Measurements from ENCODE around the gene ASIC5.
A peak's percentile ranks its signal among the peaks of the same experiment; 100 is the strongest.

The ASIC5 gene

DNA sequence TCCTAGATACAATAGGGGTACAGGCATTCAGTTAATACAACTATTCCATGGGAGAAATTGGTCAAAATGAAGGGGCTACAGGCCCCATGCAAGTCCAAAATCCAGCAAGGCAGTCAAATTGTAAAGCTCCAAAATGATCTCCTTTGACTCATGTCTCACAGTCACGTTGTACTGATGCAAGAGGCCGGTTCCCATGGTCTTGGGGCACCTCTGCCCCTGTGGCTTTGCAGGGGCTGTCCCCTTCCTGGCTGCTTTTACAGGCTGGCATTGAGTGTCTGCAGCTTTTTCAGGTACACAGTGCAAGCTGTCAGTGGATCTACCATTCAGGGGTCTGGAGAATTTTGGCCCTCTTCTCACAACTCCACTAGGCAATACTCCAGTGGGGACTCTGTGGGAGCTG is 12.5 kb upstream of the ASIC5 start:
- DNase-seq, result no peak

GRCh38 chr4:155877971-155878370 is 11.9 kb upstream of the ASIC5 start:
- DNase-seq, result no peak

GRCh38 chr4:155875878-155876277 is 9.8 kb upstream of the ASIC5 start:
- DNase-seq, result no peak

GRCh38 chr4:155855897-155856296 is 10.2 kb downstream of the ASIC5 start:
- DNase-seq, result no peak

DNA sequence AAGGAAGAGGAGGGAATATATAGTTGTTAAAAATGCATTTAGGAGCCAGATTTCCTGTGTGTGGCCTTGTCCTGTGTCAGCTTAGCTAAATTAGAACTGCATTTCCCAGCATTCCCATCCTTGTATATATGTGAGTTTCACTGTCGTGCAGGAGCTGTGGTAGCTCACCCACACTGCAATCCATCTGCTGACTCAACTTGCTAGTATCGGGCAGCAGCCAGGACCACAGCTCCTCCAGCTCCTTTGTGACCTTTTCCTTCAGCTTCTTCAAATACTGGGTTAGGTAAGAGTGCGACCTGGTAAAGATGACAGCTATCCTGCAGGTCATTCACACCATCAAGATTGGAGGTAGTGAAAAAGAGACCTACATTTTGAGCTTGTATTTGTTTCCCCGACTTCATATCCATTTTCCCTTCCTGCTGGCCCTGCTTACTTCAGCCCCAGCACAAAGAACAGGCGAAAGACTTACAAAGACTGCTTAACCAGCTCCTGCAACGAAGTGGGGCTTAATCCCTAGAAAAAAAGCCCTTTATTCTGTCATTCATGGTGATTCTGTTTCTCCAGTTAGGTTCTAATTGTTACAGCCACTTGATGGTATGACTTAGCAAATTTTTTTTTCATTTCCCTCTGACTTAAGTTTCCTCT is 11.4 kb downstream of the ASIC5 start:
- DNase-seq, result peak; percentile 31

GRCh38 chr4:155853189-155853588 is 12.9 kb downstream of the ASIC5 start:
- no peak for DNase-seq

DNA sequence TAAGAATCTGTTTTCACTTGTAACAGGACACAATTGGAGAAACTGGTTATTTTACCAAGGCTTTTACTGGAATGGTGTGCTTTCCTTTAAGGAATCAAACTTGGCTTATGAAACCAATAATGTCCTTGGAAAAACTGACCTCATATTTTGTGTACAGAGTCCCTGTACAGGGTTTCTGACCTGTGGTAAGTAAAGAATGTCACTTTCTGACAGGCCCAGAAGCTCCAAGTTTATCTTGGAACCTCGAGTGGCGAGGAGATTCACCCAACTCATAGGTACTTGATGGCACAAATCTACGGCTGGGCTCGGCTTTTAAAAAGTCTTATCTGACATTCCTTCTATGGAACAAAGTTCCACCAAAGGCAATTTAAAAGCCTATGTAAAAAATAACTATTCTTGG is 17.0 kb downstream of the ASIC5 start:
- DNase-seq, result no peak

DNA sequence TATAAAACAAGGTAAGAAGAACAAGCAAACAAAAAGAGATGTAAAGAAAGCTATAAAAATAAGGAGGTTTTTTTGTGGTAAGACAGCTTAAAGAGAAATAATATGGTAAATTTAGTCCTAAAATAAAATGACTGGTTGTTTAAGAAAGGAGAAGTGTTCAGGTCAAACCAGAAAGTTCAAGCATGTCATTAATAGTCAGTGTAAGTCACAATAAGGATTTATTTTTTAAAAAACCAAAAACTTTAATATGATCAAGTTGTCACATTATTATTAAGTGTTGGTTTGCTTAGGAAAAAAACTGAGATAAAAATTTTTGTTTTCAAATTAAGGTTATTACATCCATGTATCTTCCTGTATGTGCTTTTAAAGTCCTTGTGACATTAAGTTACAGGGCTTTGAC is 19.1 kb downstream of the ASIC5 start:
- no peak for DNase-seq

- no peak for DNase-seq
Observed at GRCh38 chr4:155842080-155842479, 24.0 kb downstream of the ASIC5 start.

DNA sequence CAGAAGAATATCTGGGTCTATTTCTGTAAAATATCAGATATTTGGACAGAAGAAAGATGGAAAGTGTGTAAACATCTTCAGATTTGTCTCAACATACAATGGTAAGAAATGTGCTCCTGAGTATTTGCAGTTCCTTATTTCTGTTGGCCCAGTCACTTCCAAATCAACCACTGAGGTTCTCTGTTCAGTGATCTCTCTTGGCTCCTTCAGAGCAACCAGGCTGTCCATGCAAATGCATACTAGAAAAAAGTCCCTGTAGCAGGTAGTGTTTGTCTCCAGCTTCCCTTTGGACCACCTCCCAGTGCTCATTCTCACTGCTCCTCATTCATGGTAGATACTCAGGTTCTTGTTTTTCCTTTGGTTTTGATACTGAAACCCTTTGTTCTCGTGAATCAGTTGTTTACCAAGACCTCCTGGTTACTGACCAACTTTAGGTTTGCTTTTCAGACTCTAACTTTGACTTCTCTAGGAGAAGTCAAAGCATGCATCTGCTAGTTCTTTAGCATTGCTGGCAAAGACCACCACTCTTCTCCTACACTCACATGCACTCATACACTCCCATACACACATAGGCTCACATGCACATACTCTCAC is 28.8 kb downstream of the ASIC5 start:
- DNase-seq, result no peak

DNA sequence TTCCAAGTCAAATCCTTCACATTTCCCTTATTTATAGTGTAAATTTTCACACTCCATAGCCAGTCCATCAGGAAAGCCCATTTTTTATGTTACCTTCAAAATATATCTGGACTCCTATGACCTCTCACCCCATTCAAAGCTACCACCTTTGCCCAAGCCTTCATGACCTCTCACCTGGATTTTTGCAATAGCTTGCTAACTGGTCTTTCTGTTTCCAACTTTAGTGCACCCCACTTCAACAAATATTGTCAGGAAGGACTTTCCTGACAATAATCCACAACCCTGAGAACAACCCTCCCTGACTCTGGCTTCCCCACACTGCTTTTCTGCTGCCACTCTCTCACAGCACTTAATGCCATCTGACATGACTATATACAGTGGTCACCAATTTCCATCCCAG is 33.4 kb downstream of the ASIC5 start:
- DNase-seq, result no peak

GRCh38 chr4:155828628-155829027 is 37.4 kb downstream of the ASIC5 start:
- no peak for DNase-seq

DNA sequence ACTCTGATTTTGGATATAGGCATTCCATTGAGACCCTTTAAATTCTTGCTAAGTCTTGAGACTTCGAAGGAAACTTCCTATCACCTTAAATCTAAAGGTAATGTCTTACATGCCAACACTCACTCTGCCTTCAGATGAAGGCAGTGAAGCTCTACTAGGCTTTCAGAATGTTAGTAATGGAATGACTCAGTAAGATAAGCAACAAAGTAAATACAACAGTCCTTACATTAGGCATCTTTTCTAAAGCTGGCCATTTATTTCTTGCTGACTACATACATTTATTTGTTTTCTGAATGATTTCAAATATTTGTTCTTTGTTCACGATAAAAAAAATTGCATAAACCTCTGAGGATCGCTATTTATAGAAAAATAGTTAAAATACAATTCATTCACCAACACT is 43.5 kb downstream of the ASIC5 start:
- no peak for DNase-seq

- no peak for DNase-seq
Observed at GRCh38 chr4:155820887-155821518, 45.1 kb downstream of the ASIC5 start.

DNA sequence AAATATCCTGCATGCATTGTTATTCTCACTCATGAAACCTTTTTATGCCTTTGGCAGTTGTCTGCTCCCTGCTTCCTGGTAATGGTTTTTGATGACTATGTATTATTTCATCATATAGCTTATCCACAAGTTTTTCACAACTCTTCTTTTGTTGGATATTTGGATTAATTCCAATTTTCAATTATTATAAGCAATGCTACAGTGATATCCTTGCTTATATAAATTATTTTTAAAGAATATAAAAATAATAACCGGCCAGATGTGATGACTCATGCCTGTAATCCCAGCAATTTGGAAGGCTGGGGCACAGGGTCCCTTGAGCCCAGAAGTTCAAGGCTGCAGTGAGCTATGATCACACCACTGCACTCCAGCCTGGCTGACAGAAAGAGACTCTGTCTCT is 47.0 kb downstream of the ASIC5 start:
- peak; percentile 41 for DNase-seq

DNA sequence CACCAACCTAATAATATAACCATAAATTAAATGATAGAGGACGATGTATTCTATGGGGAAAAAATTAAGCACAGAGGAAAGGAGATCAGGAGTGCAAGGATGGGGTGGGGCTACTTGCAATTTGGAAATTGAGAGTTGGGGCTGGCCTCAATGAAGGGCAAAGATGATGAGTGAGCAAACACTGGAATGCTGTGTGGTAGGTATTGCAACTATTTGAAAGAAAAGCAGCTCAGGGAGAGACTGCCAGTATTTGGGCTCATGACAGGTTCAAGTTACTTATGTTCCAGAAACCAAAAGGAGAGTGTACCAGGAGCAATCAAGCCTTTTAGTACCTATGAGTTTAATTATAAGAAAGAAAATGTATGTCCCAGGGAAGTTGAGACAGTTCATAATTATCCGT is 47.4 kb downstream of the ASIC5 start:
- peak; percentile 17 for DNase-seq

DNA sequence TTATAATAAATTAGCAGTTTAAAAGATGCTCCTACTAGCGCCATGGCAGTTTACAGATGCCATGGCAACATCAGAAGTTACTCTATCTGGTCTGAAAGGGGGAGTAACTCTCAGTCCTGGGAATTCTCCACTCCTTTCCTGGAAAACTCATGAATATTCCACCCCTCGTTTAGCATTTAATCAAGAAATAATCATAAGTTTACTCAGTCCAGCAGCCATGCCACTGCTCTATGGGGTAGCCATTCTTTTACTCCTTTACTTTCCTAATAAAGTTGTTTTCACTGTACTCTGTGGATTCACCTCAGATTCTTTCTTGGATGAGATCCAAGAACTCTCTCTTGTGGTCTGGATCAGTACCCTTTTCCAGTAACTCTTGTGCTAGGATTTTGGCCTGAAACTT is 55.0 kb downstream of the ASIC5 start:
- DNase-seq, result peak; percentile 13

GRCh38 chr4:155809835-155810234 is 56.2 kb downstream of the ASIC5 start:
- peak; percentile 89 for DNase-seq

DNA sequence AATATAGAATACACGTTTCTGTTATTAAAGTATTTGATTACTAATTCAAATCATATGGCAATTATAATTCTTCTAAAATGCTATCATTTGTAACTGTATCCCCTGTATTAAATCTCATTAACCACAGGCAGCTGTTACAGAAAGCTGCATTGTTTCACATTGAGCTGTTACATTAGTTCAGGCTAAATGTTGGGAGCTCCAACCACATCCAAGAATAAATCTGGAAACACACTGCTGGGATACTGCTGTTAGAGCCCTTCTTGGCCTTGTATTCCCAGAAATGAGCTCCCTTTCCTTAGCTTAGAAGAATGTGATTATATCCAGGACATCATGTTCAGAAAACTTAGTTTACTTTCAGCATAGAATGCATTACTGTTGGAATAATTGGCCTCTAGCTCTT is 59.1 kb downstream of the ASIC5 start:
- DNase-seq, result peak; percentile 96

DNA sequence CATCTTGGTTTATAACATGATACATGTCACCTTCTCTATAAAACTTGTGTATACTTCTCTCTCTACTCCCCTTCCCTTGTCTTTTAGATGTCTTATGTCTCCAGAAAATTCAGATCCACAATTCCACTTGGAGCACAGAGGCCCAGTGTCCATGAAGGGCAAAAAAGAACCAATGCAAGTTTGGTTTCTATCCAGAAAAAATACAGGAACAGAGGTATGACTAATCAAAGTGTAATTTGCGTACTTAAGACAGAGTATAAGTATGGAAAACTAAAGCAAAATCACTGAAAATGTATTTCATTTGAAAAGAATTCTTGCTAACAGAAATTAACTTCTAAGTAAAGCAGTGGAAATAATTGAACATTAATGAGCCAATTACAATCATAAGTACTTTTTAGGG is 61.1 kb downstream of the ASIC5 start:
- DNase-seq, result peak; percentile 62

DNA sequence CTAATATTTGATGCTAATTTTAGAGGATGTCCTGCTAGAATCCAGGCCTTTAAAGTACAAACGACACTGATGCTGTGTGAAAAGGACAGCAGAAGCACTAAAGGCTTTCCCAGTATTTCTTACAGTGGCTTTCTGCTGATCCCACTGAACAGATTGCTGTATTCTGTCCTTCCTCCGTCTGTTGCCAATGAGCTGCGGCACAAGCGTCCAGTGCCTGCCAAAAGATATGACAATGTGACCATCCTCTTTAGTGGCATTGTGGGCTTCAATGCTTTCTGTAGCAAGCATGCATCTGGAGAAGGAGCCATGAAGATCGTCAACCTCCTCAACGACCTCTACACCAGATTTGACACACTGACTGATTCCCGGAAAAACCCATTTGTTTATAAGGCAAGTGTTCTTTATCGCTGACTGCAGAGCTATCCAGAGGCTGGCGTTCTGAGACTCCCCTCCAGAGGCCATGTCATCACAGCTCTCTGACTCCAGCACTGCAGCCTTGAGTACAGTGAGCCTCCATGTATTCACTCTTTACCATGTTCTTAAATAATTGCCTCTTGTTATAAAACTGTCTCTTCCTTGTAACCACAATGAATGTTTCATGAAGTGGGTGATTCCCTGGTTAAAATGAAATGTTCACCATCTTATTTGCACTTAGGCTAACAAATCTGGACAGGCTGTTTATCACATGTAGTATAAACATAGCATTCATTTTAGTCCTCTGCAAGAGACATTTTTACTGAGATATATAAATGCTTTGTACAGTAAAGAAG is 63.7 kb downstream of the ASIC5 start:
- DNase-seq, result peak; percentile 51

- no peak for DNase-seq
Observed at GRCh38 chr4:155800685-155801343, 65.3 kb downstream of the ASIC5 start.

- DNase-seq, result no peak
Observed at GRCh38 chr4:155799794-155800123, 66.3 kb downstream of the ASIC5 start.
